ENCODE data around the gene PRR35.

GRCh38 chr16:591231-591630 is 31.0 kb downstream of the PRR35 start:
- TF ChIP-seq CTCF (IDR thresholded peaks at IDR 0.05) = no peak
- TF ChIP-seq POLR2A (IDR thresholded peaks at IDR 0.05) = peak in 2 of 3 donors; percentile 37 to 46
